Measurements from ENCODE around the gene PTGDS. TPM values are rescaled to one million over a fixed set of nuclear protein-coding genes. Genes with fewer than 3 reads are reported as not detected.

PTGDS gene
- polyA plus RNA-seq, 3 donors = 42.1 to 113 (median 66.3) TPM

- DNase-seq (ENCODE audit: extremely low read depth in 1 of 11, low read depth in 9 of 11, low spot score in 4 of 11) = no peak
These were observed 35.6 kb downstream of the PTGDS start for GRCh38 chr9:137012694-137013570.

GRCh38 chr9:137013571-137013940 is 36.3 kb downstream of the PTGDS start:
- DNase-seq (ENCODE audit: extremely low read depth in 1 of 11, low read depth in 9 of 11, low spot score in 4 of 11) = no peak

- no peak for DNase-seq (ENCODE audit: extremely low read depth in 1 of 11, low read depth in 9 of 11, low spot score in 4 of 11)
These were observed 36.9 kb downstream of the PTGDS start for GRCh38 chr9:137014166-137014565.

- no peak for DNase-seq (ENCODE audit: extremely low read depth in 1 of 11, low read depth in 9 of 11, low spot score in 4 of 11)
These were observed 37.7 kb downstream of the PTGDS start for GRCh38 chr9:137014776-137015539.

GRCh38 chr9:137015540-137015930 is 38.2 kb downstream of the PTGDS start:
- DNase-seq (ENCODE audit: extremely low read depth in 1 of 11, low read depth in 9 of 11, low spot score in 4 of 11) = no peak

GRCh38 chr9:137015976-137016375 is 38.7 kb downstream of the PTGDS start:
- DNase-seq (ENCODE audit: extremely low read depth in 1 of 11, low read depth in 9 of 11, low spot score in 4 of 11) = no peak

- no peak for DNase-seq (ENCODE audit: extremely low read depth in 1 of 11, low read depth in 9 of 11, low spot score in 4 of 11)
These were observed 39.1 kb downstream of the PTGDS start for GRCh38 chr9:137016436-137016835.

- no peak for DNase-seq (ENCODE audit: extremely low read depth in 1 of 11, low read depth in 9 of 11, low spot score in 4 of 11)
These were observed 39.8 kb downstream of the PTGDS start for GRCh38 chr9:137017071-137017470.

GRCh38 chr9:137017791-137018497 is 40.6 kb downstream of the PTGDS start:
- DNase-seq (ENCODE audit: extremely low read depth in 1 of 11, low read depth in 9 of 11, low spot score in 4 of 11) = no peak

GRCh38 chr9:137018761-137019559 is 41.7 kb downstream of the PTGDS start:
- no peak for DNase-seq (ENCODE audit: extremely low read depth in 1 of 11, low read depth in 9 of 11, low spot score in 4 of 11)

GRCh38 chr9:137019891-137020683 is 42.8 kb downstream of the PTGDS start:
- DNase-seq (ENCODE audit: extremely low read depth in 1 of 11, low read depth in 9 of 11, low spot score in 4 of 11) = no peak

GRCh38 chr9:137020771-137021567 is 43.7 kb downstream of the PTGDS start:
- DNase-seq (ENCODE audit: extremely low read depth in 1 of 11, low read depth in 9 of 11, low spot score in 4 of 11) = no peak

GRCh38 chr9:137021568-137021978 is 44.3 kb downstream of the PTGDS start:
- DNase-seq (ENCODE audit: extremely low read depth in 1 of 11, low read depth in 9 of 11, low spot score in 4 of 11) = no peak

- no peak for DNase-seq (ENCODE audit: extremely low read depth in 1 of 11, low read depth in 9 of 11, low spot score in 4 of 11)
These were observed 44.8 kb downstream of the PTGDS start for GRCh38 chr9:137021979-137022661.

- DNase-seq (ENCODE audit: extremely low read depth in 1 of 11, low read depth in 9 of 11, low spot score in 4 of 11) = no peak
These were observed 45.3 kb downstream of the PTGDS start for GRCh38 chr9:137022662-137023008.

- DNase-seq (ENCODE audit: extremely low read depth in 1 of 11, low read depth in 9 of 11, low spot score in 4 of 11) = no peak
These were observed 45.9 kb downstream of the PTGDS start for GRCh38 chr9:137023157-137023556.

GRCh38 chr9:137023583-137023991 is 46.3 kb downstream of the PTGDS start:
- no peak for DNase-seq (ENCODE audit: extremely low read depth in 1 of 11, low read depth in 9 of 11, low spot score in 4 of 11)
